Nephron (organoid): ENCODE data around the gene GREB1.

Experiments used
- H3K27ac Mint-ChIP-seq, 3 experiments: 2 replicates each; pipeline ENCODE4 v1.8.0; 2020; ENCODE audit warnings: mixed read lengths in 3 of 3, mild to moderate bottlenecking in 2 of 3, moderate library complexity in 1 of 3
- H3K27me3 Mint-ChIP-seq: 2 replicates; pipeline ENCODE4 v1.8.0; 2021; ENCODE audit warnings: low read depth, mild to moderate bottlenecking, moderate library complexity, mixed read lengths
- H3K36me3 Mint-ChIP-seq: 2 replicates; pipeline ENCODE4 v1.8.0; 2020; ENCODE audit warnings: low read depth, mixed read lengths
- H3K4me1 Mint-ChIP-seq: 2 replicates; pipeline ENCODE4 v1.8.0; 2020; ENCODE audit warnings: mixed read lengths
- H3K4me3 Mint-ChIP-seq, 3 experiments: 2 replicates each; pipeline ENCODE4 v1.8.0; 2020; ENCODE audit warnings: mild to moderate bottlenecking in 3 of 3, mixed read lengths in 3 of 3, moderate library complexity in 2 of 3
- H3K9me3 Mint-ChIP-seq: 2 replicates; pipeline ENCODE4 v1.8.0; 2020; ENCODE audit warnings: mixed read lengths
- CTCF ChIP-seq, 3 experiments: fragments of 200-600 bp; sonication (generic); IDR thresholded peaks; one replicate each; pipeline ENCODE4 v1.5.0; 2021; ENCODE audit warnings: antibody characterized with exemption in 3 of 3; ENCODE audit not compliant: unreplicated experiment in 3 of 3

The GREB1 gene

GRCh38 chr2:11530864-11531465, 2.9 kb upstream of the GREB1 start:
- H3K9me3 Mint-ChIP-seq = peaks cover 3% of the 10 kb centered on the region
- no peak for TF ChIP-seq CTCF (IDR thresholded peaks at IDR 0.05; ENCODE audit: unreplicated experiment in 3 of 3)
- no peak overlapping the region for H3K4me3 Mint-ChIP-seq
- peaks cover 7% of the 10 kb centered on the region for H3K36me3 Mint-ChIP-seq
- no peak overlapping the region for H3K27ac Mint-ChIP-seq
- peaks cover 2% of the 10 kb centered on the region for H3K27me3 Mint-ChIP-seq
- no peaks in the 10 kb centered on the region for H3K4me1 Mint-ChIP-seq

GRCh38 chr2:11532416-11533055, 1.3 kb upstream of the GREB1 start:
- no peak overlapping the region for H3K27ac Mint-ChIP-seq
- no peak for TF ChIP-seq CTCF (IDR thresholded peaks at IDR 0.05; ENCODE audit: unreplicated experiment in 3 of 3)
- H3K27me3 Mint-ChIP-seq = peaks cover 5% of the 10 kb centered on the region
- no peaks in the 10 kb centered on the region for H3K4me1 Mint-ChIP-seq
- no peak overlapping the region for H3K4me3 Mint-ChIP-seq
- H3K36me3 Mint-ChIP-seq = no peaks in the 10 kb centered on the region
- no peaks in the 10 kb centered on the region for H3K9me3 Mint-ChIP-seq

DNA sequence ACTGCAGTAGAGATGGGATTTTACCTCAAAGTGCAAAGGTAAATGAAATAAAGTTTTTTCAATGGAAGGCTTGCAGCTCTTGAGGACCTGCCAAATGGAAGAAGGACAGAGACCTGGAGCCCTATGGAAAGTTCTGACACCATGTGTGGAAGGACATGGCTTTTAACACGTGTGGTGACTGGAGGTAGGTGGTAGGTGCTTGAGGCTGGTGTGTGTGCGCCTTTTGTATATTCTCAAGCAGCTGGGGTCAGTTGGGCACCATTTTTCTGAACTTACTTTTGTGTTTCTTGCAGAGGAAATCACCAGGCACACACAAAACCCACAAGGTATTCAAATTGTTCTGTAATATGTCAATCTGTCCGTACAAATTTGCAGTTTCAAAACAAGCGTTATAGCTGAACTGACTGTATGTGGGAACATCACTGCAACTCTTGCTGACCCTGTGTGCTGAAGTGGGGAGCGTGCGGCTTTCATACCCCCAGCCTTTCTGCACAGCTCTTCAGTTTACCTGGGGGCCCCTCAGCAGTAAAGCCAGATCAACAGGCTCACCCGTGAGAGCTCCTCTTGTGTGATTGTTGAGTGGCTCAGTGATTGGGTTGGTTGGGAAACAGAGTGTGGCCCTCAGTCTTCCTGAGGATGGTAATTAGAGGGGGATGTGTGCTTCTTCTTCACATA, 363 bp downstream of the GREB1 start:
- Mint-ChIP-seq H3K27me3 (peaks cover 5% of the 10 kb centered on the region), H3K36me3 (no peaks in the 10 kb centered on the region), H3K4me1 (peaks cover under 1% of the 10 kb centered on the region), H3K27ac (no peak overlapping the region), H3K9me3 (no peaks in the 10 kb centered on the region), H3K4me3 (no peak overlapping the region)
- no peak for TF ChIP-seq CTCF (IDR thresholded peaks at IDR 0.05; ENCODE audit: unreplicated experiment in 3 of 3)

DNA sequence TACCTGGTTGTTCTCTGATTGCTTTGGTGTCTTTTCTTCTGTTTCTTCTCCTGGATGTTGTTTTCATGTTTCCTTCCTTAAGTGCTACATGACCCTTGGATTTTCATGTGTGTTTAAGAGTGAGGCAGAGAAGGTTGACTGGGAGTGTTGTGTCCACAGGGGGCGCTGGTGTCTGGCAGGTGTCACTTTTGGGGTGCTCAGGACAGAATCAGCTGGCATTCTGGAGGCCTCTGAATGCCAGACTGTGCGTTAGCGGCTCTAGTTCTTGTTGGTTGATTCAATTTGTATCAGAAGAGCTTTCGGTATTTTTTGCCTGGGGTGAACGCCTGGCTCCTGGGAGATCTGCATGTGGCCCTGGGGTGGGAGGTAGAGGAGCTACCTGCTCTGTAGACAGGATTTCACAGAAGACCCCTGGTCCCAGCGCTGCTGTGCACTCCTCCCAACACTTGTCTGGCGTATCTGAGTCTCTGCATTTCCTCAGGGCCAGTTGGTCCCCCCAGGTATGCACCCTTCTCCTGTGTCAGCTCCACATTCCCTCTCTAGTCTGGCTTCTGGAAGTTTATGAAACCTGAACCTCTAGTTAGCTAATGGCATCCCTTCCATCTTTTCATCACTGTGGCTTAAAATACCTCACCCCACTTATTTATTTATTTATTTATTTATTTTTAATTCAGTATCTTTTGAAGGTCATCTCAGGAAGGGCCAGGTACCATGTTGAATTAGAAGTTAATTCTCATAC, 1.1 kb downstream of the GREB1 start:
- H3K4me1 Mint-ChIP-seq = peaks cover 7% of the 10 kb centered on the region
- TF ChIP-seq CTCF (IDR thresholded peaks at IDR 0.05; ENCODE audit: unreplicated experiment in 3 of 3) = no peak
- H3K27me3 Mint-ChIP-seq = peaks cover 8% of the 10 kb centered on the region
- H3K9me3 Mint-ChIP-seq = no peaks in the 10 kb centered on the region
- H3K4me3 Mint-ChIP-seq = no peak overlapping the region
- H3K36me3 Mint-ChIP-seq = no peaks in the 10 kb centered on the region
- H3K27ac Mint-ChIP-seq = no peak overlapping the region

DNA sequence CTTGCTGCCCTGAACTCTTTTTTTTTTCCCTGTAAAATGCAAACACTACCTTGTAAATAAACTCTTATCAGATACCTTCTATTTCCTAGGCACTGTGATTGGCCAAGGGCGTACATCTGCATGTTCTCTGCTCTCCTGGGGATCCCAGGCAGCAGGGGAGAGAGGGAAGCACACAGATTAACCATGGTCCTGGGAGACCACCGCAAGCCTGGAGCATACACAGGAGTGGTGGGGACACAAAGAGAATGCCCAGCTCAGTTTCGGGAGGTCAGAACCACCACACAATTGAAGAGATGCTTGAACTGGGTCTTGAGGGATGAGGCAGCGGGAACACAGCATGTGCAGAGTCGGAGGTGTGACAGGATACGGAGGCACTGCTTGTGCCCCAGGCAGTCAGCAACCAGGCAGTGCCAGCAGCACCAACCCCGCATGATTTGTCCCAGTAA, 2.1 kb downstream of the GREB1 start:
- Mint-ChIP-seq H3K4me3 (no peak overlapping the region), H3K27ac (no peak overlapping the region), H3K9me3 (no peaks in the 10 kb centered on the region), H3K36me3 (no peaks in the 10 kb centered on the region), H3K4me1 (peaks cover 16% of the 10 kb centered on the region), H3K27me3 (peaks cover 10% of the 10 kb centered on the region)
- TF ChIP-seq CTCF (IDR thresholded peaks at IDR 0.05; ENCODE audit: unreplicated experiment in 3 of 3) = no peak
